Measurements from ENCODE around the gene WNT11. TPM values are rescaled to one million over a fixed set of nuclear protein-coding genes. Genes with fewer than 3 reads are reported as not detected.

Gene WNT11
- total RNA-seq, 1 experiment from 2014 or later, result not detected

DNA sequence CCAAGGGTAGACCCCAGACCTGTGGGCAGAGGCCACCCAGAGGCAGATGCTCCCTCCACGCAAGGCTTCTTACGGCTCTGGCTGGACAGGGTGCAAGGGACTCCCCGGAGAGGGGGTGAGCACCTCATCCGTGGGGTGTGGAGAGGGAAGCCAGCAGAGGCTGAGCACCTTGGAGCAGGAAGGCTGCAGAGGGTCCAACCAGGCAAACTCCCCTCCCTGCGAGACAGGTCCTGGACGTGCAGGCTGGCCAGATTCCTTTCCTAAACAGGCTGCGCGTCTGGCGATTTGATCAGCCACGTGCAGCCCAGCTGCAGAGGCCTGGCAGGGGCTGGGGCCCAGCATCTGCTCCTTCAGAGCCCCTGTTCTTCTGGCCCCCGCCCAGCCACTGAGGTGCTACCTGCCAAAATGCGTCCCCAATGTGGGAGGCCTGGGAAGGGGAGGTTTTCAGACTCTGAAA, 49.3 kb downstream of the WNT11 start:
- DNase-seq (ENCODE audit: low read depth), result no peak

DNA sequence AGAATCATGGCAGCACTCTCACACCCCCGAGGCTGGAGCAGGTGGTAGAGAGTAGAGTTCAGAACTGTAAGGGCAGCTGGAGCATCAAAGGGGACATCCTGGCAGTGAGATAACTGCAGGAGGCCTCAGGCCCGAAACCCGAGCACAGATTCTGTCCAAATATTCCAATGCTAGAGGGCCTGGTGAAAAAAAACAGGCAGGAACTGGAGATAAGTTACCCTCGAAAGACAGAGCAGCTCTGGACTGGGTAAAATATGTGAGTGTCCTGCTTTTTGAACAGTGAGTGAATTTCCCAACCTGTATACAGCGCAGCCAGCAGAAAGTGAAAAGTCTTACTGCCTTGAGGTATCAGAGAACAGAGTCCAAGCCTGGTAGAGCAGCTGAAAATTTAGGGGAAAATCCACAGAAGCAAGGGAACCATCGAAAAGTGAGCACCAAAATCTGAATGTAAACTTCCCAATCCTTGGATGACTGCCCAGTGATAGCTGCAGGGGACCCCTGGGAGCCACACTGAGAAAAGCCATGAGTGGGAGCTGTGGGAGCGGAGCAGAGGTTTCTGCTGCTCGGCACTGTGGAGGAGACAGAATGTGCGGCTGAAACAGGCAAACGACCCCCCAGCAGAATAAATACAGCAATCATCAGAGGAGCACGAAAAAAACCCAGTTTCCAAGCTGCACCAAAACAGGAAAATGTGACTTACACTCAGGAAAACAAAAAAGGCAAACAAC, 50.6 kb downstream of the WNT11 start:
- no peak for DNase-seq (ENCODE audit: low read depth)

DNA sequence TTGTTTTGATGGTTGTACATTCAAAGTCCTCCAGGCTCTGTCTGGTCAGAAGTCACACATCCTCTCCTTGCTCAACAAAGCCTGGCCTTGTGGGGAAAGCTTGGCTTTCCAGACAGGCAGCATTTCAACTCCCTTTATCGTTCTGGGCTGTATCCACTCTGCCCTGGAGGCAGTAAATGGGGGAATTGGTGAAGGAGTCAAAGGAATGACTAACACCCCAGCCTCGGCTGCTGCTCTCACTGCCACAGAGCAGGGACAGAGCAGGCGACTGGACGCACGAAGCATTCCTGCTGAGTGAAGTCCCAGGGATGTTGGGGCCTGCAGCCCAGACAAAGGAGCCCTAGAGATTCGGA, 52.8 kb downstream of the WNT11 start:
- DNase-seq (ENCODE audit: low read depth), result peak; percentile 10

DNA sequence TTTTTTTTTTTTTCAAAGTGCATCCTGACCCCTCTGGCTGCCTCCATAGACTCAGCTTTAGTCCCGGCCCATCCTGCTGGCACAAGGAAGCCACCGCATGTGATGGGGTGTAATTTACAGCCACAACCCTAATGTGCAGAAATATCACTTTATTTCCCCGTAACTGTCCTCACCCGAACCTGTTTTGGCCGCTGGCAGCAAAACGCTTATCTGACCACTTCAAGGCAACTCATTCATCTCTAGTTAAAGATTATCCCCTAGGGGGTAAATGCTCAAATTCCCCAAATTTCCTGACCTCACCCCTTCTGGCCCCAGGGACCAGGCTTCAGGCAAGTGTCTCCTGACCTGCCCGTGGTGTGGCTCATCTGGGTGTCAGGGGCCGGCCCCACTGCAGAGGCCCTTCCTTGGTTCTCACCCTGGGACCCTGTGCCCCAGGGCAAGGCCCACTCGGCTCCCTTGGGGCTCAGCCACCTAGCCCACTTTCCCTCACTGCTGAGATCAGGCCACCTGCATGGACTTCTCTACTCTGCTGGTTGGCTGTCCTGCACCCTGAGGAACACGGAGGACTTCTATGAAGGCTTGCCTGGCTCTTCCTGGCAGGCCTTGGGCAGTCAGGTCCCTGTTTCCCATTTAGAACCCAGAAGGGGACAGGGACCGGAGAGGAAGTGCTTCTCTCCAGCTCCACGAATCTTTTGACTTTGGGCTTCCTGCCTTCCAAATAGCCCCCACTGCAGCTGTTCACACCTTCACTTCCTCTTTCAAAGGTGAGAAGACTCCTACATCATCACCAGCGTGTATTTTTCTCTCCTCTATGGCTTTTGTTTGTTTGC, 53.3 kb downstream of the WNT11 start:
- DNase-seq (ENCODE audit: low read depth), result no peak

DNA sequence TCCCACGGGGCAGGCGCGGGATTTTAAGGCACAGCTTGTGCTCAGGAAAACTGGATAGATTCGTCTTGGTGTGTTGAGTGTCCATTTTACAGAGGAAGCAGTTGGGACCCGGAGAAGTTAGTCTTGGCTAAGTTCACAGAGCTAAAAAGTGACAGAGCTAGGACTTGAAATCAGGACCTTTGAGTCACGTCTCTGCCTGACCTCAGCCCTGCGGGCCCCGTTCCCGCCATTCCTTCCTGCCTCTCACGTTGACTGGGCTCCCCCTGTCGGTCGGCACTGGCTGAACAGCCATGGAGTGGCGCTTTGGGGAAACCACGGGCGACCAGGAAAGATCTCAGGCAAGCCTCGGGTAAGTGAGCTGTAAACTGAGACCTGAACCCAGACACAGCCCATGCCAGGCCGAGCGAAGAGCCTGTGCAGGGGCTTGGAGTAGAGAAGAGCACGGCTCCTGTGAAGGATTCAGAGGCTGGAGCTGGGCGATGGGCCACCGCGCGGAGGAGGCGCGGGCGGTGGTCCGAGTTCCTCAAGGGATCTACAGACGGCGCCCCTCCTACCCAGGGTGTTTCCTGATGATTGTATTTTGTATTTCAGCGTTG, 54.1 kb downstream of the WNT11 start:
- DNase-seq (ENCODE audit: low read depth), result peak; percentile 72

DNA sequence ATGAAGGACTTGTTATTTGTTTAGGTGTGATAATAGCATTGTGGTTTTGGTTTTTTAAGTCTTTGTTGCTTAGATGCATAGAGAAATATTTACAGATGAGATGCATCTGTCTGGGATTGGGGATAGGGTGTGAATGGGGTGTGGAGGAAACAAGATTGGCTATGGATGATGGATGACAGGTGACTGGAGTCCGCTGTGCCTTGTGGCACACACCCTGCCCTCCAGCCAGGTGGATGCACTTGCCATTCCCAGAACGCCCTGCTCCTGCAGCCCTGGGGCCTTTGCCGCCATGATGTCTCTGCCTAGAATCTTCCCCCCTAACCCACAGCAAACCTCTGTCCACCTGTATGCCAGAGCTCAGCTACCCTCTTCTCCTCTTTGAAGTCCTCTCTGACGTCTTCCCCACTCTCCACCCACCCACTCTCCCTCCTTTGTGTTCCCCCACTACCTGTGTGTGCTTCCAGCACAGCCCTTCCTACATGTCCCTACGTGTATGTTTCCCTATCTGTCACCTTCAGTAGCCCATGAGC, 54.7 kb downstream of the WNT11 start:
- DNase-seq (ENCODE audit: low read depth), result no peak

DNA sequence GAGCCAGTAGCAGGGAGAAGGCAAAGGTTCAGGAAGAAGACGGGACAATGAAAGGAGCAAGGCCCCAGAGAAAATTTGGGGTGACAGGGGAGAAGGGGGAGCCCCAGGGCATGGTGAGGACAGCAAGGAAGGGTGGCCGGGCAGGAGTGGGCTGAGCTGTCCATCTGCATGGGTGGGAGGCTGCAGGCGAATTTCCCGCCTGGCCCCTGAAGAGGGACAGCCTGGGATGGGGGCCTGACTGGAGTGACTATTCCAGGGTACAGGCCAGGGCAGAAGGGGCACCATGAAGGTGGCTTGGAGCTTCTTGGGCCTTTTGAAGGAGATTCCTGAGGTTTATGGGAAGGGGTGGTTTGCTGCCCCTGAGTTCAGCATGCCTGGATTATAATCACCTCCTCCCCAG, 56.2 kb downstream of the WNT11 start:
- DNase-seq (ENCODE audit: low read depth), result no peak

DNA sequence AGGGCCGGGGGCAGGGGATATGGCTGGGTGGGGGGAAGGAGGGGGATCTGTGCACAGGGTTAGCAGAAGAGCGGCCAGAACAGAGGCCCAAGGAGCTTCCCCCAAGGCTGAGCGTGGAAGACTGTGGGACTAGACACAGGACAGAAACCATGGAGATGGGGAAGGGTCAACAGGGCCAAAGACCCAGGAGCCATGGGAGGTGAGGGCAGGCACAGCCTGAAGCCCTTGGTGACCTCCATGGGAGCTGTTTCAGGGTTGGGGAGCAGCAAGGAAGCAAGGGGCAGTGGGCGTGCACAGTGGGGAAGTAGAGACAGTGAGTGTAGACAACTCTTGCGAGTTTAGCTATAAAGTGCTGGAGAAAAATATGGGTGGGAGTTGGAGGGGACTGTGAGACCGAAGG, 56.6 kb downstream of the WNT11 start:
- no peak for DNase-seq (ENCODE audit: low read depth)

DNA sequence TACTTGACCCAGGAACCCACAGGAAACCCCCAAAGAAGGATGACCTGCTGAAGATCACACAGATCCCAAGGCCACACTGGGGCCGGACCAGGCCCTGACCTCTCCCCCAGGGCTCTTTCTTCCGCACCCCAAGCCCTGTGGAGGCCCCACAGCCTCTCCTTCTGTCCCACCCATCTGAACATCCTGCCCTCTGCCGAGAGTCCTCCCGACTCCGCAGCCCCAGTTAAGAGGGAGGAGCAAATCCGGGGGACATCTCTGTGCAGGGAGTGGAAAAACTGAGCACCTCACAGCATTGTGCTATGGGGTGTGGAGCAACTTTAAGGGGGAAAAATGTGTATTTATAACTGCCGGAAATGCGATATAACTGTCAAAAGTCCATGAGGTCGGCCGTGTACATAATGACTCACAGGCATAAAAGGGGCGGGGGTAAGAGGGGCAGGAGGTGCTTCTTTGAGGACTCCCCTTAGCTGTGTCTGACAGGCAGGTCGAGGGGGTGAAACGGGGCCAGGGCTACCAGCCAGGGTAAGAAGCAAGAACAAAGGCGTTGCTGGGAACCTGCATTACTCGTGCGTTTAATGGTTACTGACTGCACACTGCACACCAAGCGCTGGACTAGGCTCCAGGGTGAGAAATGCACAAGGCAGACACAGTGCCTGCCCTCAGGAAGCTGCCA, 57.2 kb downstream of the WNT11 start:
- peak; percentile 23 for DNase-seq (ENCODE audit: low read depth)

DNA sequence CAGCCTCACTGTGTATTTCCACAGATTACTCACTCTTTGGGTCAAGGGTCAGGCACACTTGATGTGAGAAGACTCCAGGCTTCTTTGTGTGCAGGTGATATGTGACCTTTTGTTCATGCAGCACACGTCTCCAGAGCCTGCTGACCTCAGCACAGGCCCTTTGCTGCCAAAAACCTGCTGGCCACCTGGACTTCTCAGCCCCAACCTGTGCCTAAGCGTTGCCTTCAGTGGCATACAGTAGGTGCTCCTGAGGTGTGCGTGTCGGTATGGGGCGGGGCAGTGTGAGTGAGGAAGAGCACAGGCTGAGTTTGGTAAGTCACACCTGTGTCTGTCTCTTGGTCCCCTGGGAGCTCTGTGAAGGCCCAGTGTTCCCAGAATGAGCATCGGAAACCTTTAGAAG, 58.1 kb downstream of the WNT11 start:
- no peak for DNase-seq (ENCODE audit: low read depth)

DNA sequence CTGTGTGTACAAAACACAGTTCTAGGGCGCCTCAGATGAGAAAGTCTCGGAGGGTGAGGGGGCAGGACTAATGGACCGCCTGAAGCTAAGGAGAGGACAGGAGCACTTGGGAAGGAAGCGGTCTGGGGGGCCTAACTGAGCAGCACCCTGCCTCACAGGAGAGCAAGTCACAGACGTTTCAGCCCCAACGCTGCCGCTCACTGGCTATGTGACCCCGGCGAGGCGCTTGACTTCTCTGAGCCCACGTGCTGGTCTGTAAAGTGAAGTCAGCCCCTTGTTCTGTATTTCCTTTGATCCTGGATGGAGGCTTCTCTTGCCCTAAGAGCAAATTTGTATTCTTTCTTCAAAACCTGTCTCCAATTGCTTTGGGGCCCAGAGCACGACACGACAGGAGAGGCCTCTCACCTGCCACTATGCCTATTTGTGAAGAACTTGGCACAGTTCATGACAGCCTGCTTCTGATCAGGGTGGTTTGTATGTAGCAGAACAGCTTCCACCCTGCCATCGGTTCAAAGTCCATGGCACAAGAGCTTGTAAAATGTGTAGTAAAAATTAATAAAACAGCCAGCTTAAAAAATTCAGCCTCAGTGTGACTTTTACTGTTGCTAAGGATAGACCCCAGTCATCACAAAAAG, 59.1 kb downstream of the WNT11 start:
- no peak for DNase-seq (ENCODE audit: low read depth)

DNA sequence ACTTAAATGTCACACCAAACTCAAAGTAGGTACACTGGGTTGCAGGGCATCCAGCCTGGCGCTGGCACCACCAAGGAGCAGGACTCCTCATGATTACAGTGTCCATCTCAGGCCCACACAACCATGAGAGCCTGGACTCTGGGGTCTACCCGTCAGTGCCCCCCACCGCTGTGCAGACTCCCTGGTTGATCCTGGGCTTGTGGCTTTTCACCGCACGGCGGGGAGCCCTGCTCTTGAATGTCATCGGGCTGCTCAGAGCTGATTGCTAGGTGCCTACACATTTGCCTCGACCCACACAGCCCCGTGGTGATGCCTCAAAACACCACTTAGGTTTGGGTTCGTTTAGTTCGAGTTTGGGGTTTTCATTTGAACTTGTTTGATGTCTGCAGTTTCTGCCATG, 63.0 kb downstream of the WNT11 start:
- DNase-seq (ENCODE audit: low read depth), result no peak

DNA sequence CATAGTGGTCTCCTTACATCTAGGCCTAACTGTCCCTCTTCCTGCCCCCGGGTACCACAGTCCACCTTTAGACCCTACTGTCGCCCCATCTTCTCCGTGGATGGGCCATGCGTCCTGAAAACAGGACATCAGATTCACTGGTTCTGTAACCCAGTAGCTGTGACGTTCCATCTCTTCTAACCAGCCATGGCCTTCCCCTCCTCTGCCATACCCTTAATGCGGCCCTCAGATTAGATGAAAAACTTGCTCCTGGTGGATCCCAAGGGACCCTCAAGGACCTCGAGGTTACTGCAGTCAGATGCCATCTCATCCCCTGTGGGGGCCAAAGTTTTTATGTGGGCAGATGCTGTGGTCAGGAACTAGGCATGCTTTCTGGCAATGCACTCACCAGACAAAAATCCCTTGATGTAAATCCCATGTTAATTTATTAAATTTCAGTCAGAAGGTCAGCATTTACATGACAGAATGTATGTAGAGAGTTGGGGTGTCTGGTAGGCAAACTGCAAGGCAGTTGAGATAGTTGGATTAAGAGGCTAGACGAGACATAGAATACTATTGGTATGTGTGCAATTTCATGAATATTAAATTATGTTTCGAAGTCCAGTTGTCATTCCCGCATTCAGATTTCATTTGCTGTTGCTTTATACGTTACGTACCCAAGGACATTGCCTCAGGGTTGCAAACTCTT, 64.3 kb downstream of the WNT11 start:
- no peak for DNase-seq (ENCODE audit: low read depth)

DNA sequence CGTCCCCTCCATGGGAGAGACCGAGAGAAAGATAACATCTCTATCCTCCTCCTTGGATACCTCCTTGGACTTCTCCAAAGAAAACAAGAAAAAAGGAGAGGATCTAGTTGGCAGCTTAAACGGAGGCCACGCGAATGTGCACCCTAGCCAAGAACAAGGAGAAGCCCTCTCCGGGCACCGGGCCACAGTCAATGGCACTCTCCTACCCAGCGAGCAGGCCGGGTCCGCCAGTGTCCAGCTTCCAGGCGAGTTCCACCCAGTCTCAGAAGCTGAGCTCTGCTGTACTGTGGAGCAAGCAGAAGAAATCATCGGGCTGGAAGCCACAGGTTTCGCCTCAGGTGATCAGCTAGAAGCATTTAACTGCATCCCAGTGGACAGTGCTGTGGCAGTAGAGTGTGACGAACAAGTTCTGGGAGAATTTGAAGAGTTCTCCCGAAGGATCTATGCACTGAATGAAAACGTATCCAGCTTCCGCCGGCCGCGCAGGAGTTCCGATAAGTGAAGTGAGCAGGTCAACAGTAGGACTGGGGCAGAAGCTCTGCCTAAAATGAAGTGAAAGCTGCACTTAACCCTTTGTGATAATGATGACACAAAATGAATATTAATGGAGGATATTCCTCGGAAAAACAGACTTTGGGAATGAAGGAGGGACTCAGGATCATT, 65.3 kb downstream of the WNT11 start:
- DNase-seq (ENCODE audit: low read depth), result no peak

DNA sequence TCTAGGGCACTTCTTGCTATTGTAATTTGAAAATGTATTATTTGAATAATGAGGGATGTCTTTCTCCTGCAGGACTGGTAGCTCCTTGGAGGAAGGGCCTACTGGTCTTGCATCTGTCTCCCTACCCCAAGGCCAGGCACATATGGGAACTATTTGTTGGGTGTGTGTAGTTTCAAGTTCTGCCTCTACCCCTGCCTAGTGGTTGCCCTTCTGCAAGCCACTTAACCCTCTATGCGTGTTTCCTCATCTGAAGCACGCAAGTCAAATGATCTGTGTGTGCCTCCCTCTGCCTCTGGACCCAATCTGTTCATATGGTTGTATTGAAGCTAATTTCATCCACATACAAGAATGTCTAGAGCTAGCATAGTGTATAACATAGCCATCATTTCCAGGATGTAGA, 67.0 kb downstream of the WNT11 start:
- DNase-seq (ENCODE audit: low read depth), result no peak

Other genes with a start within 250 kb of the WNT11 start
- gene THAP12, start 174.6 kb upstream of the WNT11 start, total RNA-seq (2014; rRNA removed; shearing (Covaris generic)), result 55.7 and 67.4 TPM in 2 replicates
- gene GVQW3, start 174.8 kb upstream of the WNT11 start, total RNA-seq (2014; rRNA removed; shearing (Covaris generic)), result 0.97 and 1.1 TPM in 2 replicates
- 10.0 and 16.4 TPM in 2 replicates for gene EMSY, start 238.5 kb upstream of the WNT11 start, total RNA-seq (2014; rRNA removed; shearing (Covaris generic))